Activated CD4-positive, CD25-positive, alpha-beta regulatory T cell treated with anti-CD3 and anti-CD28 coated beads, Interleukin-2, amount 50 U/mL, for 16 hours (primary cell): Measurements from ENCODE around the gene CLDN19.
"Not testable (repeated sequence)": the region's sequence is repeated elsewhere in the genome, so short reads cannot be mapped to it uniquely, and the experiment has no call there.

Source experiments
- DNase-seq: peaks from one replicate; pipeline ENCODE4 v3.0.0-alpha.2; 2020; ENCODE audit warnings: low read depth, low spot score

The CLDN19 gene

GRCh38 chr1:42761567-42761966 lies 21.5 kb upstream of the CLDN19 start:
- no peak for DNase-seq

- no peak for DNase-seq
Measured at GRCh38 chr1:42759114-42759513, 19.1 kb upstream of the CLDN19 start.

- DNase-seq: no peak
Measured at GRCh38 chr1:42758641-42759040, 18.6 kb upstream of the CLDN19 start.

- no peak for DNase-seq
Measured at GRCh38 chr1:42757892-42758275, 17.8 kb upstream of the CLDN19 start.

GRCh38 chr1:42756956-42757891 lies 17.2 kb upstream of the CLDN19 start:
- DNase-seq: no peak

GRCh38 chr1:42753070-42753469 lies 13.0 kb upstream of the CLDN19 start:
- no peak for DNase-seq

GRCh38 chr1:42752284-42752683 lies 12.2 kb upstream of the CLDN19 start:
- no peak for DNase-seq

- DNase-seq: not testable (repeated sequence)
Measured at GRCh38 chr1:42751511-42752070, 11.6 kb upstream of the CLDN19 start.

GRCh38 chr1:42750041-42750440 lies 10.0 kb upstream of the CLDN19 start:
- no peak for DNase-seq

- no peak for DNase-seq
Measured at GRCh38 chr1:42748461-42749410, 8.7 kb upstream of the CLDN19 start.

- DNase-seq: no peak
Measured at GRCh38 chr1:42748021-42748420, 8.0 kb upstream of the CLDN19 start.

- peak; percentile 15 for DNase-seq
Measured at GRCh38 chr1:42747125-42747524, 7.1 kb upstream of the CLDN19 start.

GRCh38 chr1:42746436-42747105 lies 6.5 kb upstream of the CLDN19 start:
- DNase-seq: no peak

GRCh38 chr1:42745851-42746250 lies 5.8 kb upstream of the CLDN19 start:
- DNase-seq: no peak

GRCh38 chr1:42744148-42744413 lies 4.0 kb upstream of the CLDN19 start:
- DNase-seq: no peak

- no peak for DNase-seq
Measured at GRCh38 chr1:42743317-42744147, 3.5 kb upstream of the CLDN19 start.

GRCh38 chr1:42742617-42743316 lies 2.7 kb upstream of the CLDN19 start:
- DNase-seq: no peak

- no peak for DNase-seq
Measured at GRCh38 chr1:42742141-42742540, 2.1 kb upstream of the CLDN19 start.

GRCh38 chr1:42741706-42742105 lies 1.7 kb upstream of the CLDN19 start:
- DNase-seq: no peak

GRCh38 chr1:42740851-42741580 lies 980 bp upstream of the CLDN19 start:
- DNase-seq: no peak
